KMS-11 (cell line): ENCODE data around the gene MAP3K7.

Experiments used
- H2AFZ ChIP-seq: fragments of 200-600 bp; sonication (generic); 2 replicates; pipeline ENCODE4 v1.6.1; 2016; ENCODE audit warnings: antibody characterized with exemption, mixed run types, low read depth
- H3K27ac ChIP-seq: fragments of 200-600 bp; sonication (generic); 2 replicates; pipeline ENCODE4 v1.6.1; 2016; ENCODE audit warnings: mild to moderate bottlenecking, mixed run types
- H3K27me3 ChIP-seq: fragments of 200-600 bp; sonication (generic); 2 replicates; pipeline ENCODE4 v1.6.1; 2017; ENCODE audit warnings: mild to moderate bottlenecking, low read depth, mixed run types, moderate library complexity; ENCODE audit not compliant: insufficient read depth
- H3K36me3 ChIP-seq: fragments of 200-600 bp; sonication (generic); 2 replicates; pipeline ENCODE4 v1.6.1; 2017; ENCODE audit warnings: mild to moderate bottlenecking, mixed run types; ENCODE audit not compliant: insufficient read depth
- H3K4me1 ChIP-seq: fragments of 200-600 bp; sonication (generic); 2 replicates; pipeline ENCODE4 v1.6.1; 2016; ENCODE audit warnings: mild to moderate bottlenecking, low read depth, mixed run types; ENCODE audit not compliant: poor library complexity, severe bottlenecking
- H3K4me2 ChIP-seq: fragments of 200-600 bp; sonication (generic); 2 replicates; pipeline ENCODE4 v1.7.0; 2016; ENCODE audit warnings: mild to moderate bottlenecking, mixed run types
- H3K4me3 ChIP-seq: fragments of 200-600 bp; sonication (generic); IDR thresholded peaks from 2 replicates; pipeline ENCODE4 v1.6.1; 2017; ENCODE audit warnings: low read depth, low read length, mixed read lengths; ENCODE audit not compliant: insufficient read depth
- H3K79me2 ChIP-seq: fragments of 200-600 bp; sonication (generic); 2 replicates; pipeline ENCODE4 v1.6.1; 2016; ENCODE audit warnings: low read depth, mixed run types; ENCODE audit not compliant: insufficient read depth
- H3K9ac ChIP-seq: fragments of 200-600 bp; sonication (generic); 2 replicates; pipeline ENCODE4 v1.6.1; 2016; ENCODE audit warnings: mild to moderate bottlenecking, mixed run types
- H4K20me1 ChIP-seq: fragments of 200-600 bp; sonication (generic); 2 replicates; pipeline ENCODE4 v1.6.1; 2016; ENCODE audit warnings: mild to moderate bottlenecking, mixed run types; ENCODE audit not compliant: insufficient read depth
- TF ChIP-seq, protein P1 (sequence below): fragments of 200-600 bp; sonication (generic); conservative IDR thresholded peaks from 2 replicates; pipeline ENCODE4 v1.6.1; 2017; ENCODE audit warnings: low read depth, mild to moderate bottlenecking, antibody characterized with exemption, low read length, moderate library complexity, mixed read lengths

Gene MAP3K7

DNA sequence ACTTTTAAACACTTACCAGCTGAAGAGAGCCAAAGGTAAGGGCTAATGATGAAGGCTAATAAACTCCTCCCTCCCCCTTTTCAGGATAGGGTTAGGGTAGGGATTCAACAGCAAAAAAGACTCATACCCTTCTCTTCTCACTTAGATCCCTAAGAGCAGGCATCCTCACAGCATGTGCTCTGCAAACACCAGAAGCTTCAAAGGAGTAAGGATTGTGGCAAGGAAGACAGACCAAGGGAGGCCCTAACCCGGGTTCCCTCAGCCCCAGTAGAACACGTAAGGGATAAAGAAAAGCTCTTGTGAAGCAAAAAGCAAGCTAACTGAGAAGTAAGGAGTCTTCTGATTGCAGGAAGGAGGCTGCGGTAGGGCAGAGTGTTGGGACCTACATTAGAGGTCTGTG, 11.6 kb downstream of the MAP3K7 start:
- no peaks in the 10 kb centered on the region for H3K36me3 ChIP-seq
- H3K9ac ChIP-seq: no peak overlapping the region; the same call in 1 of the 2 replicates
- H3K4me3 ChIP-seq: no peak overlapping the region
- H3K4me1 ChIP-seq: peaks cover 42% of the 10 kb centered on the region
- peaks cover 8% of the 10 kb centered on the region; the same call in 1 of the 2 replicates for H3K79me2 ChIP-seq
- TF ChIP-seq, protein P1, sequence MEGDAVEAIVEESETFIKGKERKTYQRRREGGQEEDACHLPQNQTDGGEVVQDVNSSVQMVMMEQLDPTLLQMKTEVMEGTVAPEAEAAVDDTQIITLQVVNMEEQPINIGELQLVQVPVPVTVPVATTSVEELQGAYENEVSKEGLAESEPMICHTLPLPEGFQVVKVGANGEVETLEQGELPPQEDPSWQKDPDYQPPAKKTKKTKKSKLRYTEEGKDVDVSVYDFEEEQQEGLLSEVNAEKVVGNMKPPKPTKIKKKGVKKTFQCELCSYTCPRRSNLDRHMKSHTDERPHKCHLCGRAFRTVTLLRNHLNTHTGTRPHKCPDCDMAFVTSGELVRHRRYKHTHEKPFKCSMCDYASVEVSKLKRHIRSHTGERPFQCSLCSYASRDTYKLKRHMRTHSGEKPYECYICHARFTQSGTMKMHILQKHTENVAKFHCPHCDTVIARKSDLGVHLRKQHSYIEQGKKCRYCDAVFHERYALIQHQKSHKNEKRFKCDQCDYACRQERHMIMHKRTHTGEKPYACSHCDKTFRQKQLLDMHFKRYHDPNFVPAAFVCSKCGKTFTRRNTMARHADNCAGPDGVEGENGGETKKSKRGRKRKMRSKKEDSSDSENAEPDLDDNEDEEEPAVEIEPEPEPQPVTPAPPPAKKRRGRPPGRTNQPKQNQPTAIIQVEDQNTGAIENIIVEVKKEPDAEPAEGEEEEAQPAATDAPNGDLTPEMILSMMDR: no peak
- peak overlapping the region; percentile 65 for H3K27ac ChIP-seq
- no peak overlapping the region for H2AFZ ChIP-seq
- H4K20me1 ChIP-seq: 0 out of 2 replicates have a peak, but pooled peaks cover 5% of the 10 kb centered on the region
- peak overlapping the region; percentile 73 for H3K4me2 ChIP-seq
- no peaks in the 10 kb centered on the region for H3K27me3 ChIP-seq

DNA sequence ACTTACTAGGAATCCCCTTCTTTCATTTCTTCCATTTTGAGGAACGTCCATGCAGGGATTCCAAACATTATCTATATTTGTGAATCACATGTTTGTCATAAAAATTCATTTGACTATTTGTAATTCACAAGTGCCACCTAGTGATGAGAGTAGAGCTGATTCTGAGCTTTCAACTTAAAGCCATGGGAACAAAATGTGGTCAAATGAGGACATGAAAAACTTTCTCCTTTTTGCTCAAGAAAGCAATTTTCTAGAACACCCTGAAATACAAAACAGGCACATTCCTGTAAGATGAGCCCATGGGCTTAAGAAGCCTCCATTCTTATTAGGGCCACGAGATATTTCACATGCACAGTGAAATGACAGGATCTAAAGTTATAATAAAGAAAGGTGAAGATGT, 12.3 kb downstream of the MAP3K7 start:
- peaks cover 3% of the 10 kb centered on the region; the same call in 1 of the 2 replicates for H3K79me2 ChIP-seq
- H3K27ac ChIP-seq: peak overlapping the region; percentile 65; the same call in 1 of the 2 replicates
- 0 out of 2 replicates have a peak, but pooled peaks cover 5% of the 10 kb centered on the region for H4K20me1 ChIP-seq
- H3K27me3 ChIP-seq: no peaks in the 10 kb centered on the region
- no peak overlapping the region for H3K4me3 ChIP-seq
- H3K9ac ChIP-seq: no peak overlapping the region; the same call in 1 of the 2 replicates
- TF ChIP-seq, protein P1: 0 out of 2 replicates have a peak, but pooled peaks have one; percentile 9
- peaks cover 42% of the 10 kb centered on the region for H3K4me1 ChIP-seq
- no peaks in the 10 kb centered on the region for H3K36me3 ChIP-seq
- peak overlapping the region; percentile 73 for H3K4me2 ChIP-seq
- H2AFZ ChIP-seq: no peak overlapping the region

DNA sequence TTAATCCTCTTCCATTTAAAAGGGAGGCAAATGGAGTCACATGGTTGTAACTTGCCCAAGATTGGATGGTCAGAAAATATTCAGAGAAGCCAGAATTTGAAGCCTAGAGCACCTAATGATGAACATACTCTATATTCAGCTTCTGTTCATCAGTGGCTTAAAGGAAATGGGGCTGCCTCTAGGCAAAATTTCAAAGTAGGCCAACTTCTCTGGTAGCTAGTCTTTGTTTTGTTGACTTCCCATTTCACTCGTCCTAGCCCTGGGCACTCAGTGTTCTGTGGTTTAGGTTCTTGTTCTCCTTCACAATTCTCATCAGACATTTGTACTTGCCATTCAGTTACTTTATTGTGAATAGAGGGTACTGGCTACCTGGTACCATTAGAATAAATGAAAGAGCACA, 13.2 kb downstream of the MAP3K7 start:
- no peaks in the 10 kb centered on the region for H3K27me3 ChIP-seq
- peaks cover 3% of the 10 kb centered on the region; the same call in 1 of the 2 replicates for H3K79me2 ChIP-seq
- 0 out of 2 replicates have a peak, but pooled peaks cover 5% of the 10 kb centered on the region for H4K20me1 ChIP-seq
- TF ChIP-seq, protein P1: no peak
- H3K27ac ChIP-seq: no peak overlapping the region
- H2AFZ ChIP-seq: no peak overlapping the region
- H3K4me3 ChIP-seq: no peak overlapping the region
- H3K4me1 ChIP-seq: peaks cover 42% of the 10 kb centered on the region
- no peak overlapping the region for H3K9ac ChIP-seq
- H3K4me2 ChIP-seq: peak overlapping the region; percentile 73; the same call in 1 of the 2 replicates
- H3K36me3 ChIP-seq: no peaks in the 10 kb centered on the region

GRCh38 chr6:90572856-90573255, 14.0 kb downstream of the MAP3K7 start:
- TF ChIP-seq, protein P1: no peak
- H3K79me2 ChIP-seq: peaks cover 3% of the 10 kb centered on the region; the same call in 1 of the 2 replicates
- H3K4me3 ChIP-seq: no peak overlapping the region
- no peak overlapping the region for H3K4me2 ChIP-seq
- 0 out of 2 replicates have a peak, but pooled peaks cover 5% of the 10 kb centered on the region for H4K20me1 ChIP-seq
- H3K9ac ChIP-seq: no peak overlapping the region
- H3K36me3 ChIP-seq: no peaks in the 10 kb centered on the region
- no peaks in the 10 kb centered on the region for H3K27me3 ChIP-seq
- peaks cover 42% of the 10 kb centered on the region for H3K4me1 ChIP-seq
- H2AFZ ChIP-seq: no peak overlapping the region
- H3K27ac ChIP-seq: no peak overlapping the region
